ENCODE measurements around the gene BCL3. TPM values are rescaled to one million over a fixed set of nuclear protein-coding genes. Genes with fewer than 3 reads are reported as not detected.

Gene BCL3
- total RNA-seq, 4 donors from 2014 or later: 43.8 to 181 (median 69.5) TPM

DNA sequence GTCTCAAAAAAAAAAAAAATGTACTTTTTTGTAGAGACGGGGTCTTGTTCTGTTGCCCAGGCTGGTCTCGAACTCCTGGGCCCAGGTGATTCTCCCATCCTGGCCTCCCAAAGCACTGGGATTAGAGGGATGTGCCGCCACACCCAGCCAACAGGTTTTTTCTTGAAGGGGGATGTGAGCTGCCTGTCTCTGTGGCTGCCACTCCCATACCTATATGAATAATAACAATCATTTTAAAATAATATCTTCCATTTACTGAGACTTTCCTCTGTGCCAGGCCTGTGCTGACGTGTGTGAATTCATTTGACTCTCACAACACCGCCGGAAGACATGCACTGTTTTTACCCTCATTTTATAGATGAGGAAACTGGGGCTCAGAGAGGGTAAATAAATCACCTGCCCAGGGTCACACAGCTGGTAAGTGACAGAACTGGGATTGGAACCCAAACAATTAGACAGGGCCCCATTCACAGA lies 7.2 kb upstream of the BCL3 start:
- intact Hi-C loops (cut with DNase I; ENCODE audit: low total_unique reads): no loop called here
- Histone ChIP-seq H3K27ac (peak overlapping the region; percentile 96 to 99 (median 97)), H3K27me3 (no peaks in the 10 kb centered on the region), H3K4me3 (no peak overlapping the region), H3K36me3 (no peaks in the 10 kb centered on the region), H3K9me3 (no peaks in the 10 kb centered on the region), H3K4me1 (peaks cover 45 to 80% (median 70%) of the 10 kb centered on the region in 4 donors)
- WGBS, 2 donors (ENCODE audit: low coverage in 1 of 2): 41% methylated on average over 6 of the region's 6 CpGs; no CpG with 5 or more reads in 1 of the 2 donors
- in situ Hi-C loops (cut with MboI; ENCODE audit: low pct_ligation_motif_present in 1 of 4, low pct_unique_long_range_greater_than_20kb in 1 of 4, low sequenced_read_pairs in 3 of 4): no loop called here
- no peak for TF ChIP-seq POLR2A (IDR thresholded peaks at IDR 0.05)
- no peak for TF ChIP-seq EP300 (IDR thresholded peaks at IDR 0.05; ENCODE audit: low read depth)
- no peak for TF ChIP-seq POLR2AphosphoS5 (IDR thresholded peaks at IDR 0.05)
- TF ChIP-seq, protein P1, sequence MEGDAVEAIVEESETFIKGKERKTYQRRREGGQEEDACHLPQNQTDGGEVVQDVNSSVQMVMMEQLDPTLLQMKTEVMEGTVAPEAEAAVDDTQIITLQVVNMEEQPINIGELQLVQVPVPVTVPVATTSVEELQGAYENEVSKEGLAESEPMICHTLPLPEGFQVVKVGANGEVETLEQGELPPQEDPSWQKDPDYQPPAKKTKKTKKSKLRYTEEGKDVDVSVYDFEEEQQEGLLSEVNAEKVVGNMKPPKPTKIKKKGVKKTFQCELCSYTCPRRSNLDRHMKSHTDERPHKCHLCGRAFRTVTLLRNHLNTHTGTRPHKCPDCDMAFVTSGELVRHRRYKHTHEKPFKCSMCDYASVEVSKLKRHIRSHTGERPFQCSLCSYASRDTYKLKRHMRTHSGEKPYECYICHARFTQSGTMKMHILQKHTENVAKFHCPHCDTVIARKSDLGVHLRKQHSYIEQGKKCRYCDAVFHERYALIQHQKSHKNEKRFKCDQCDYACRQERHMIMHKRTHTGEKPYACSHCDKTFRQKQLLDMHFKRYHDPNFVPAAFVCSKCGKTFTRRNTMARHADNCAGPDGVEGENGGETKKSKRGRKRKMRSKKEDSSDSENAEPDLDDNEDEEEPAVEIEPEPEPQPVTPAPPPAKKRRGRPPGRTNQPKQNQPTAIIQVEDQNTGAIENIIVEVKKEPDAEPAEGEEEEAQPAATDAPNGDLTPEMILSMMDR (IDR thresholded peaks at IDR 0.05): no peak
- DNase-seq: peak; percentile 28

DNA sequence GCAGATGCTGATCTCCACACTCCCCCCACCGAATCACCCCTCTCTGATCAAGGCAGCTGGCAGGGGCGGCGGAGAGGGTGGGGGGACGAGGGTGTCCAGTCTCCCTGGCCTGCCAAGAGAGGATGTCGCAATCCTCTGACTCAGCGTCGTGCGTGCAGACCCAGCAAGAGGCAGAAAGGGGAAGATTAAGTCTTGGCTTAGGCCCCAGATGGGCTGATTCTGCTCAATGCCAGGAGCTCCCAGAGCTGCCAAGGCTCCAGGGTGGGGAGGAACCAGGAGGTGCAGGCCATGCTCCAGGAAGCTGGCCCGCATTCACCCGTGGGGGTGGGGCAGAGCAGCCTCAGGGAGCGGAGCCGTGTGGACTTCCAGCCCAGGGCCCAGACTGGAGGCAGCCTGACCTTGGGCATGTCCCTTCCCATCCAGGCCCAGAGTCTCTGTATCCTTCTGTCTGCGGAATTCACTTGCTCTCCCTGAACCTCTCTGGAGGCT lies 6.6 kb upstream of the BCL3 start:
- peaks cover 51 to 86% (median 75%) of the 10 kb centered on the region in 4 donors for H3K4me1 ChIP-seq
- WGBS, 2 donors (ENCODE audit: low coverage in 1 of 2): 12% methylated on average over 12 of the region's 13 CpGs; no CpG with 5 or more reads in 1 of the 2 donors
- peak; percentile 91 to 95 (median 92) for TF ChIP-seq POLR2AphosphoS5 (IDR thresholded peaks at IDR 0.05)
- peak; percentile 69 for TF ChIP-seq POLR2A (IDR thresholded peaks at IDR 0.05)
- TF ChIP-seq, protein P1 (IDR thresholded peaks at IDR 0.05): no peak
- TF ChIP-seq EP300 (IDR thresholded peaks at IDR 0.05; ENCODE audit: low read depth): peak; percentile 88

DNA sequence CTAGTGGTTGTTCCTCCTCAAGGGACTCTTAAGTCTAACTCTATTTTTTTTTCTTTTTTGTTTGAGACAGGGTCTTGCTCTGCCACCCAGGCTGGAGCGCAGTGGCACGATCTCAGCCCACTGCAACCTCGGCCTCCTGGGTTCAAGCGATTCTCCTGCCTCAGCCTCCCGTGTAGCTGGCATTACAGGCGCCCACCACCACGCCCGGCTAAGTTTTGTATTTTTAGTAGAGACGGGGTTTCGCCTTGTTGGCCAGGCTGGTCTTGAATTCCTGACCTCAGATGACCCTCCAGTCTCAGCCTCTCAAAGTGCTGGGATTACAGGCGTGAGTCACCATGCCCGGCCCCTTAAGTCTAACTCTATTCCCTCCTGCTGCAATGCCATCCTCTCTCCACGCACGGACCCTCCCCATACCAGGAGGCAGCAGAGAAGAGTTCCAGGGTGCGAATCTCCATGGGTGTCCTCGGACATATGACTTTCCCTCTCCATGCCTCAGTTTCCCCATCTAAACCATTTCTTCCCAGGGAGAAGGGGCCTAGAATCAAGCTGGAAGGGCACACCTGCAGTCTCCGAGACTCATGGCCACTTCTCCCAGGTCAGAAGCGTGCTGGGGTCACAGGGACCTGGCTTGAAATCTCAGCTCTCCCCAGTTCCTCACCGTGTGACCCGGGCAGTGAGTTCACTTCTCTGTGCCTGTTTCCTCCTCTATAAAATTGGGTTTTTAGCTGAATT lies 6.0 kb upstream of the BCL3 start:
- WGBS, 2 donors (ENCODE audit: low coverage in 1 of 2): 0 to 51% methylated on average over 1 to 20 of the region's 20 CpGs
- TF ChIP-seq, protein P1 (IDR thresholded peaks at IDR 0.05): no peak
- TF ChIP-seq POLR2AphosphoS5 (IDR thresholded peaks at IDR 0.05) (no peak), EP300 (IDR thresholded peaks at IDR 0.05; ENCODE audit: low read depth) (no peak), POLR2A (IDR thresholded peaks at IDR 0.05) (no peak)
- H3K36me3 ChIP-seq: no peaks in the 10 kb centered on the region
- intact Hi-C loops (cut with DNase I; ENCODE audit: low total_unique reads) (no loop called here), in situ Hi-C loops (cut with MboI; ENCODE audit: low pct_ligation_motif_present in 1 of 4, low pct_unique_long_range_greater_than_20kb in 1 of 4, low sequenced_read_pairs in 3 of 4) (no loop called here)
- H3K27me3 ChIP-seq: no peaks in the 10 kb centered on the region
- peak; percentile 33 for DNase-seq
- H3K27ac ChIP-seq: peak overlapping the region; percentile 96 to 99 (median 97)
- H3K4me3 ChIP-seq: no peak overlapping the region
- no peaks in the 10 kb centered on the region for H3K9me3 ChIP-seq
- peaks cover 54 to 90% (median 80%) of the 10 kb centered on the region in 4 donors for H3K4me1 ChIP-seq

More for the DNA sequence above, 6.6 kb upstream of the BCL3 start:
- intact Hi-C loops (cut with DNase I; ENCODE audit: low total_unique reads): no loop called here
- Histone ChIP-seq H3K9me3 (no peaks in the 10 kb centered on the region), H3K4me3 (no peak overlapping the region), H3K27ac (peak overlapping the region; percentile 96 to 99 (median 97)), H3K36me3 (no peaks in the 10 kb centered on the region), H3K27me3 (no peaks in the 10 kb centered on the region)
- DNase-seq: peak; percentile 97
- in situ Hi-C loops (cut with MboI; ENCODE audit: low pct_ligation_motif_present in 1 of 4, low pct_unique_long_range_greater_than_20kb in 1 of 4, low sequenced_read_pairs in 3 of 4): no loop called here

DNA sequence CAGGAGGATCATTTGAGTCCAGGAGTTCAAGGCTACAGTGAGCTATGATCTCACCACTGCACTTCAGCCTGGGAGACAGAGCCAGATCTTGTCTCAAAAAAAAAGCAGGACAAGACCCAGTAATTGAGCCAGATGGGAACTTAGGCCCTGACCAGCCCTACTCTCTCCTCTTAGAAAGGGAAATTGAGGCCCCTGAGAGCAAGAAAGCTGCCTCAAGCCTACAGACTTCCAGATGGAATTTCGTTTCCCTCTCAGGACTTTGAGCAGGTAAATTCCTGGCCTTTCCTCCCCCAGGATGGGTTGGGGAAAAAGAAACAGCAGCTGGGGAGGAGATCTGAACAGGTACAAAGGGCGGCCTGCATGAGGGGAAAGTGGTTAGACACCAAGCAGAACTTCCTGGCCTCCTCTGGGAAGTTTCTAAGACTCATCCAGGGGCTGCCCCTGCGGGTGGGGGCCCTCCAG lies 3.6 kb upstream of the BCL3 start:
- no peak for DNase-seq
- Histone ChIP-seq H3K27me3 (no peaks in the 10 kb centered on the region), H3K4me1 (peaks cover 55 to 88% (median 82%) of the 10 kb centered on the region in 4 donors), H3K9me3 (no peaks in the 10 kb centered on the region), H3K27ac (peak overlapping the region; percentile 96 to 99 (median 97)), H3K4me3 (no peak overlapping the region), H3K36me3 (no peaks in the 10 kb centered on the region)
- in situ Hi-C loops (cut with MboI; ENCODE audit: low pct_ligation_motif_present in 1 of 4, low pct_unique_long_range_greater_than_20kb in 1 of 4, low sequenced_read_pairs in 3 of 4) (no loop called here), intact Hi-C loops (cut with DNase I; ENCODE audit: low total_unique reads) (no loop called here)
- TF ChIP-seq POLR2AphosphoS5 (IDR thresholded peaks at IDR 0.05): no peak
- TF ChIP-seq, protein P1 (IDR thresholded peaks at IDR 0.05): no peak
- no peak for TF ChIP-seq POLR2A (IDR thresholded peaks at IDR 0.05)
- TF ChIP-seq EP300 (IDR thresholded peaks at IDR 0.05; ENCODE audit: low read depth): no peak
- WGBS, 2 donors (ENCODE audit: low coverage in 1 of 2): 33% methylated on average over 3 of the region's 3 CpGs; no CpG with 5 or more reads in 1 of the 2 donors

All from transverse colon (tissue), 4 donors.